ENCODE results near the gene ALDH3B2.

- no peak for TF ChIP-seq CTCF (IDR thresholded peaks at IDR 0.05; ENCODE audit: control extremely low read depth in 1 of 3, insufficient read depth in 1 of 3, low read depth in 1 of 3, low read length in 3 of 3)
- TF ChIP-seq GABPA (IDR thresholded peaks at IDR 0.05; ENCODE audit: borderline replicate concordance, insufficient read depth, low read length): no peak
- no peak for TF ChIP-seq CBX8 (IDR thresholded peaks at IDR 0.05; ENCODE audit: borderline replicate concordance, low read depth, low read length)
- no peak for TF ChIP-seq CEBPB (IDR thresholded peaks at IDR 0.05; ENCODE audit: low read depth, low read length)
- TF ChIP-seq USF2 (IDR thresholded peaks at IDR 0.05; ENCODE audit: low read length): no peak
- TF ChIP-seq JUND (IDR thresholded peaks at IDR 0.05; ENCODE audit: low read length): no peak
- TF ChIP-seq BACH1 (IDR thresholded peaks at IDR 0.05; ENCODE audit: low read length): no peak
- TF ChIP-seq KDM1A (IDR thresholded peaks at IDR 0.05; ENCODE audit: borderline replicate concordance, low read length): no peak
Observed at GRCh38 chr11:67647471-67647870, 27.0 kb downstream of the ALDH3B2 start.

All from H1 (cell line).